ENCODE measurements around the gene ADRA2B.

DNA sequence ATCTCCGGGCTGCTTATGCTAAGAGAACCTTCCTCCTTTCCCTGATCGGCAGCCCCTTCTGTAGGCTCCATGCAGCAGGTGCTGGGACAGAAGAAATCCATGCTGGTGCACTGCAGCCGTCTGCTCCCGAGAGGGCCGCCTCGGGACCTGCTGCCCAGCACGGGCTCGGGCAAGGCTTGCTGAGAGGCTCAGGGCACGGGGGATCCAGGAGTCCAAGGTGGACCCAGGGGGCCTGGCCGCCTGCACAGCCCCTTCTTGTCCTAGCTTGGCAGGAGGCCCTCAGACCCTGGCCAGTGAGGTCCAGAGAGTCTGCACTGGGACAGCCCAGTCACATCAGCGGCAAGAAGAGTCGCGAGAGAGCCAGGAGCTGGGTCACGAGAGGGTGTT lies 42.2 kb upstream of the ADRA2B start:
- TF ChIP-seq EP300 (IDR thresholded peaks at IDR 0.05) (no peak), ZC3H11A (IDR thresholded peaks at IDR 0.05) (no peak), JUNB (IDR thresholded peaks at IDR 0.05) (no peak)
- TF ChIP-seq, protein P1, sequence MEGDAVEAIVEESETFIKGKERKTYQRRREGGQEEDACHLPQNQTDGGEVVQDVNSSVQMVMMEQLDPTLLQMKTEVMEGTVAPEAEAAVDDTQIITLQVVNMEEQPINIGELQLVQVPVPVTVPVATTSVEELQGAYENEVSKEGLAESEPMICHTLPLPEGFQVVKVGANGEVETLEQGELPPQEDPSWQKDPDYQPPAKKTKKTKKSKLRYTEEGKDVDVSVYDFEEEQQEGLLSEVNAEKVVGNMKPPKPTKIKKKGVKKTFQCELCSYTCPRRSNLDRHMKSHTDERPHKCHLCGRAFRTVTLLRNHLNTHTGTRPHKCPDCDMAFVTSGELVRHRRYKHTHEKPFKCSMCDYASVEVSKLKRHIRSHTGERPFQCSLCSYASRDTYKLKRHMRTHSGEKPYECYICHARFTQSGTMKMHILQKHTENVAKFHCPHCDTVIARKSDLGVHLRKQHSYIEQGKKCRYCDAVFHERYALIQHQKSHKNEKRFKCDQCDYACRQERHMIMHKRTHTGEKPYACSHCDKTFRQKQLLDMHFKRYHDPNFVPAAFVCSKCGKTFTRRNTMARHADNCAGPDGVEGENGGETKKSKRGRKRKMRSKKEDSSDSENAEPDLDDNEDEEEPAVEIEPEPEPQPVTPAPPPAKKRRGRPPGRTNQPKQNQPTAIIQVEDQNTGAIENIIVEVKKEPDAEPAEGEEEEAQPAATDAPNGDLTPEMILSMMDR (IDR thresholded peaks at IDR 0.05): no peak
